KOPT-K1 (cell line): Measurements from ENCODE around the gene CYP46A1.

Experiments used
- H3K27ac ChIP-seq: fragments of 200-600 bp; sonication (generic); 2 replicates; pipeline ENCODE4 v1.5.1; 2016; ENCODE audit warnings: antibody characterized with exemption, mild to moderate bottlenecking, low read depth, low read length; ENCODE audit not compliant: poor library complexity, severe bottlenecking
- H3K36me3 ChIP-seq: fragments of 200-600 bp; sonication (generic); 2 replicates; pipeline ENCODE4 v1.5.1; 2017; ENCODE audit warnings: antibody characterized with exemption, mild to moderate bottlenecking, low read length, moderate library complexity; ENCODE audit not compliant: insufficient read depth
- H3K9me3 ChIP-seq: fragments of 200-600 bp; sonication (generic); 2 replicates; pipeline ENCODE4 v1.5.1; 2017; ENCODE audit warnings: antibody characterized with exemption, low read length, mild to moderate bottlenecking; ENCODE audit not compliant: insufficient read depth, poor library complexity, severe bottlenecking

The CYP46A1 gene

GRCh38 chr14:99730876-99731546, 46.9 kb downstream of the CYP46A1 start:
- Histone ChIP-seq H3K27ac (no peak overlapping the region), H3K36me3 (no peaks in the 10 kb centered on the region), H3K9me3 (no peaks in the 10 kb centered on the region)

- H3K9me3 ChIP-seq = no peaks in the 10 kb centered on the region
- H3K36me3 ChIP-seq = no peaks in the 10 kb centered on the region
- no peak overlapping the region for H3K27ac ChIP-seq
These were observed 47.7 kb downstream of the CYP46A1 start for GRCh38 chr14:99731547-99732435.

- H3K27ac ChIP-seq = no peak overlapping the region
- no peaks in the 10 kb centered on the region for H3K9me3 ChIP-seq
- H3K36me3 ChIP-seq = no peaks in the 10 kb centered on the region
These were observed 48.5 kb downstream of the CYP46A1 start for GRCh38 chr14:99732436-99733210.

- Histone ChIP-seq H3K9me3 (no peaks in the 10 kb centered on the region), H3K36me3 (no peaks in the 10 kb centered on the region), H3K27ac (no peak overlapping the region)
These were observed 49.1 kb downstream of the CYP46A1 start for GRCh38 chr14:99733211-99733539.

GRCh38 chr14:99733540-99734405, 49.7 kb downstream of the CYP46A1 start:
- H3K9me3 ChIP-seq = no peaks in the 10 kb centered on the region
- no peaks in the 10 kb centered on the region for H3K36me3 ChIP-seq
- H3K27ac ChIP-seq = no peak overlapping the region

- H3K9me3 ChIP-seq = no peaks in the 10 kb centered on the region
- H3K36me3 ChIP-seq = no peaks in the 10 kb centered on the region
- no peak overlapping the region for H3K27ac ChIP-seq
These were observed 50.4 kb downstream of the CYP46A1 start for GRCh38 chr14:99734406-99735051.

- Histone ChIP-seq H3K9me3 (no peaks in the 10 kb centered on the region), H3K27ac (no peak overlapping the region), H3K36me3 (no peaks in the 10 kb centered on the region)
These were observed 51.4 kb downstream of the CYP46A1 start for GRCh38 chr14:99735189-99736135.

- no peaks in the 10 kb centered on the region for H3K9me3 ChIP-seq
- H3K27ac ChIP-seq = no peak overlapping the region
These were observed 52.7 kb downstream of the CYP46A1 start for GRCh38 chr14:99736603-99737371.

GRCh38 chr14:99737451-99737951, 53.4 kb downstream of the CYP46A1 start:
- H3K36me3 ChIP-seq = no peaks in the 10 kb centered on the region
- H3K9me3 ChIP-seq = no peaks in the 10 kb centered on the region
- H3K27ac ChIP-seq = no peak overlapping the region

More at GRCh38 chr14:99736603-99737371, 52.7 kb downstream of the CYP46A1 start:
- H3K36me3 ChIP-seq = no peaks in the 10 kb centered on the region

- no peaks in the 10 kb centered on the region for H3K36me3 ChIP-seq
- H3K27ac ChIP-seq = no peak overlapping the region
- H3K9me3 ChIP-seq = no peaks in the 10 kb centered on the region
These were observed 54.0 kb downstream of the CYP46A1 start for GRCh38 chr14:99737956-99738667.

GRCh38 chr14:99740411-99740810, 56.3 kb downstream of the CYP46A1 start:
- Histone ChIP-seq H3K36me3 (no peaks in the 10 kb centered on the region), H3K9me3 (no peaks in the 10 kb centered on the region), H3K27ac (no peak overlapping the region)
